Mammary epithelial cell (primary cell): ENCODE results near the gene POLK.

ENCODE experiments used
- CTCF ChIP-seq, 2 donors: IDR thresholded peaks in 1 of 2; conservative IDR thresholded peaks in 1 of 2; 2 replicates each; pipeline ENCODE4 v1.5.1; 2011 to 2012; ENCODE audit warnings: inconsistent platforms in 2 of 2, low read length in 2 of 2, mild to moderate bottlenecking in 2 of 2, control low read depth in 1 of 2, low read depth in 1 of 2; ENCODE audit not compliant: insufficient read depth in 1 of 2; ENCODE audit errors: extremely low read depth in 1 of 2
- EZH2 ChIP-seq: IDR thresholded peaks from 2 replicates; pipeline ENCODE4 v1.6.1; 2012; ENCODE audit warnings: low read length, inconsistent platforms, borderline replicate concordance

GRCh38 chr5:75558221-75558620, 46.5 kb downstream of the POLK start:
- no peak for TF ChIP-seq CTCF (conservative IDR thresholded peaks at IDR 0.05 in 1 of 2, IDR thresholded peaks at IDR 0.05 in 1 of 2; ENCODE audit: extremely low read depth in 1 of 2, insufficient read depth in 1 of 2, low read depth in 1 of 2, low read length in 2 of 2)
- no peak for TF ChIP-seq EZH2
